Activated naive CD8-positive, alpha-beta T cell treated with anti-CD3 and anti-CD28 coated beads, Interleukin-2, amount 10 ng/mL, durations not matched to agents 7 days and 5 days (primary cell): ENCODE data around the gene CBY1. TPM values are rescaled to one million over a fixed set of nuclear protein-coding genes. Genes with fewer than 3 reads are reported as not detected.

Source experiments
- ATAC-seq: fragments of 150-1000 bp; cut with Tn5 transposase; one replicate; pipeline ENCODE4 v1.10.0; 2021; ENCODE audit warnings: low read depth, moderate library complexity
- POLR2A ChIA-PET: fragments of 350-600 bp; sonication (Branson Sonifier 250); formaldehyde crosslinking; loops from one replicate; lab custom pipeline; 2021; ENCODE audit warnings: antibody characterized with exemption; lab: Charles Lee
- DNase-seq: peaks from one replicate; pipeline ENCODE4 v3.0.0; 2021
- H3K27ac Mint-ChIP-seq: one replicate; pipeline ENCODE4 v1.8.0; 2022; ENCODE audit warnings: mild to moderate bottlenecking, mixed read lengths
- H3K27me3 Mint-ChIP-seq: one replicate; pipeline ENCODE4 v1.8.0; 2022; ENCODE audit warnings: mild to moderate bottlenecking, moderate library complexity, mixed read lengths
- H3K36me3 Mint-ChIP-seq: one replicate; pipeline ENCODE4 v1.8.0; 2021; ENCODE audit warnings: mild to moderate bottlenecking, mixed read lengths
- H3K4me1 Mint-ChIP-seq: one replicate; pipeline ENCODE4 v1.8.0; 2021; ENCODE audit warnings: mixed read lengths
- H3K4me3 Mint-ChIP-seq: one replicate; pipeline ENCODE4 v1.8.0; 2022; ENCODE audit warnings: mild to moderate bottlenecking, moderate library complexity, mixed read lengths
- H3K9me3 Mint-ChIP-seq: one replicate; pipeline ENCODE4 v1.8.0; 2021; ENCODE audit warnings: mixed read lengths
- total RNA-seq, 2 experiments: library from RNA; stranded (reverse); gene quantifications; one replicate each; pipeline ENCODE4 v1.2.3, GENCODE V29; 2021

CBY1 gene
- total RNA-seq, 2 experiments from 2014 or later = 20.1 to 22.4 TPM

- POLR2A ChIA-PET = interaction anchor here (1.0 to 1.2 kb wide), 2 partner anchors 25 to 35 kb away, joined by 4 read pairs; no protein-coding TSS in a partner anchor
- Mint-ChIP-seq H3K9me3 (no peaks in the 10 kb centered on the region), H3K27me3 (no peaks in the 10 kb centered on the region), H3K36me3 (peaks cover 31% of the 10 kb centered on the region), H3K4me3 (no peak overlapping the region), H3K27ac (no peak overlapping the region), H3K4me1 (peaks cover 61% of the 10 kb centered on the region)
- no peak for ATAC-seq
- no peak for DNase-seq
Observed at GRCh38 chr22:38709306-38709705, 52.9 kb downstream of the CBY1 start.

- ATAC-seq (no peak), DNase-seq (no peak)
- POLR2A ChIA-PET = interaction anchor here (1.0 kb wide), 1 partner anchor 34 kb away, joined by 4 read pairs; no protein-coding TSS in a partner anchor
- Mint-ChIP-seq H3K36me3 (peaks cover 31% of the 10 kb centered on the region), H3K27me3 (no peaks in the 10 kb centered on the region), H3K9me3 (no peaks in the 10 kb centered on the region), H3K4me3 (no peak overlapping the region), H3K4me1 (peaks cover 61% of the 10 kb centered on the region), H3K27ac (no peak overlapping the region)
Observed at GRCh38 chr22:38710351-38710750, 53.9 kb downstream of the CBY1 start.

GRCh38 chr22:38710866-38711265, 54.4 kb downstream of the CBY1 start:
- no peak overlapping the region for H3K4me3 Mint-ChIP-seq
- no peak for DNase-seq
- peaks cover 31% of the 10 kb centered on the region for H3K36me3 Mint-ChIP-seq
- ATAC-seq = no peak
- no peaks in the 10 kb centered on the region for H3K27me3 Mint-ChIP-seq
- no peaks in the 10 kb centered on the region for H3K9me3 Mint-ChIP-seq
- POLR2A ChIA-PET = no interaction called here
- no peak overlapping the region for H3K27ac Mint-ChIP-seq
- peaks cover 62% of the 10 kb centered on the region for H3K4me1 Mint-ChIP-seq

- ATAC-seq (no peak), DNase-seq (no peak)
- H3K36me3 Mint-ChIP-seq = peaks cover 22% of the 10 kb centered on the region
- peaks cover 56% of the 10 kb centered on the region for H3K4me1 Mint-ChIP-seq
- H3K27ac Mint-ChIP-seq = peak overlapping the region; percentile 4
- H3K4me3 Mint-ChIP-seq = no peak overlapping the region
- no peaks in the 10 kb centered on the region for H3K27me3 Mint-ChIP-seq
- POLR2A ChIA-PET = no interaction called here
- no peaks in the 10 kb centered on the region for H3K9me3 Mint-ChIP-seq
Observed at GRCh38 chr22:38712486-38713207, 56.2 kb downstream of the CBY1 start.

- ATAC-seq = no peak
- Mint-ChIP-seq H3K27ac (no peak overlapping the region), H3K36me3 (peaks cover 14% of the 10 kb centered on the region), H3K4me1 (peaks cover 45% of the 10 kb centered on the region), H3K4me3 (no peak overlapping the region), H3K27me3 (no peaks in the 10 kb centered on the region), H3K9me3 (no peaks in the 10 kb centered on the region)
- POLR2A ChIA-PET = no interaction called here
- no peak for DNase-seq
Observed at GRCh38 chr22:38713921-38714320, 57.5 kb downstream of the CBY1 start.

- ATAC-seq (no peak), DNase-seq (no peak)
- Mint-ChIP-seq H3K36me3 (peaks cover 12% of the 10 kb centered on the region), H3K27ac (peak overlapping the region; percentile 30), H3K9me3 (no peaks in the 10 kb centered on the region), H3K4me1 (peaks cover 38% of the 10 kb centered on the region), H3K4me3 (no peak overlapping the region), H3K27me3 (no peaks in the 10 kb centered on the region)
- POLR2A ChIA-PET = interaction anchor here (0.9 to 2.1 kb wide), 4 partner anchors 10 to 36 kb away, joined by 3 to 4 read pairs (median 3); partner anchors contain the start of gene GTPBP1
Observed at GRCh38 chr22:38715176-38715764, 58.8 kb downstream of the CBY1 start.

- H3K36me3 Mint-ChIP-seq = peaks cover 7% of the 10 kb centered on the region
- H3K4me1 Mint-ChIP-seq = peaks cover 32% of the 10 kb centered on the region
- POLR2A ChIA-PET = interaction anchor here (1.0 to 2.1 kb wide), 2 partner anchors 18 to 35 kb away, joined by 3 to 4 read pairs; no protein-coding TSS in a partner anchor
Observed at GRCh38 chr22:38715852-38716251, 59.4 kb downstream of the CBY1 start.

GRCh38 chr22:38716271-38716670, 59.8 kb downstream of the CBY1 start:
- no peak overlapping the region for H3K4me3 Mint-ChIP-seq
- peaks cover 9% of the 10 kb centered on the region for H3K36me3 Mint-ChIP-seq
- H3K27me3 Mint-ChIP-seq = no peaks in the 10 kb centered on the region
- no peak for DNase-seq
- ATAC-seq = no peak
- peaks cover 31% of the 10 kb centered on the region for H3K4me1 Mint-ChIP-seq
- peak overlapping the region; percentile 17 for H3K27ac Mint-ChIP-seq
- H3K9me3 Mint-ChIP-seq = no peaks in the 10 kb centered on the region
- POLR2A ChIA-PET = interaction anchor here (0.6 to 2.1 kb wide), 3 partner anchors 17 to 35 kb away, joined by 3 to 6 read pairs (median 4); no protein-coding TSS in a partner anchor

More at GRCh38 chr22:38715852-38716251, 59.4 kb downstream of the CBY1 start:
- DNase-seq (no peak), ATAC-seq (no peak)
- Mint-ChIP-seq H3K27me3 (no peaks in the 10 kb centered on the region), H3K9me3 (no peaks in the 10 kb centered on the region), H3K4me3 (no peak overlapping the region), H3K27ac (peak overlapping the region; percentile 39)

- Mint-ChIP-seq H3K27ac (no peak overlapping the region), H3K4me1 (peaks cover 33% of the 10 kb centered on the region), H3K36me3 (peaks cover 12% of the 10 kb centered on the region), H3K4me3 (no peak overlapping the region), H3K27me3 (no peaks in the 10 kb centered on the region), H3K9me3 (no peaks in the 10 kb centered on the region)
- no peak for ATAC-seq
- POLR2A ChIA-PET = interaction anchor here (0.6 kb wide), 1 partner anchor 31 kb away, joined by 6 read pairs; no protein-coding TSS in a partner anchor
- DNase-seq = no peak
Observed at GRCh38 chr22:38716826-38717225, 60.4 kb downstream of the CBY1 start.

- H3K27me3 Mint-ChIP-seq = no peaks in the 10 kb centered on the region
- H3K4me1 Mint-ChIP-seq = peaks cover 30% of the 10 kb centered on the region
- POLR2A ChIA-PET = no interaction called here
- H3K9me3 Mint-ChIP-seq = no peaks in the 10 kb centered on the region
- no peak for ATAC-seq
- H3K36me3 Mint-ChIP-seq = peaks cover 9% of the 10 kb centered on the region
- H3K27ac Mint-ChIP-seq = no peak overlapping the region
- H3K4me3 Mint-ChIP-seq = no peak overlapping the region
- no peak for DNase-seq
Observed at GRCh38 chr22:38717244-38717643, 60.8 kb downstream of the CBY1 start.

GRCh38 chr22:38718414-38718813, 62.0 kb downstream of the CBY1 start:
- peaks cover 6% of the 10 kb centered on the region for H3K36me3 Mint-ChIP-seq
- no peak for ATAC-seq
- H3K27ac Mint-ChIP-seq = no peak overlapping the region

GRCh38 chr22:38719196-38719595, 62.8 kb downstream of the CBY1 start:
- Mint-ChIP-seq H3K4me3 (no peak overlapping the region), H3K27me3 (no peaks in the 10 kb centered on the region), H3K36me3 (peaks cover 7% of the 10 kb centered on the region), H3K9me3 (no peaks in the 10 kb centered on the region), H3K27ac (no peak overlapping the region), H3K4me1 (peaks cover 15% of the 10 kb centered on the region)
- POLR2A ChIA-PET = interaction anchor here (0.6 to 0.7 kb wide), 2 partner anchors 14 to 22 kb away, joined by 3 to 4 read pairs; partner anchors contain the start of gene GTPBP1
- peak; percentile 8 for DNase-seq
- no peak for ATAC-seq

More at GRCh38 chr22:38718414-38718813, 62.0 kb downstream of the CBY1 start:
- no peak for DNase-seq
- Mint-ChIP-seq H3K4me3 (no peak overlapping the region), H3K9me3 (no peaks in the 10 kb centered on the region), H3K27me3 (no peaks in the 10 kb centered on the region), H3K4me1 (peaks cover 19% of the 10 kb centered on the region)
- POLR2A ChIA-PET = no interaction called here

- Mint-ChIP-seq H3K4me3 (no peak overlapping the region), H3K4me1 (peaks cover 5% of the 10 kb centered on the region), H3K36me3 (peaks cover 14% of the 10 kb centered on the region), H3K27me3 (no peaks in the 10 kb centered on the region), H3K9me3 (no peaks in the 10 kb centered on the region), H3K27ac (no peak overlapping the region)
- POLR2A ChIA-PET = interaction anchor here (0.5 kb wide), 1 partner anchor 23 kb away, joined by 6 read pairs; no protein-coding TSS in a partner anchor
- ATAC-seq (no peak), DNase-seq (no peak)
Observed at GRCh38 chr22:38720350-38720749, 63.9 kb downstream of the CBY1 start.
